ENCODE measurements around the gene MLLT3.

The MLLT3 gene

GRCh38 chr9:20349568-20349967 is 272.7 kb downstream of the MLLT3 start:
- no peaks in the 10 kb centered on the region for H3K79me2 ChIP-seq (ENCODE audit: low read length)
- H4K20me1 ChIP-seq (ENCODE audit: insufficient read depth, low read length): no peaks in the 10 kb centered on the region
- no peaks in the 10 kb centered on the region for H3K9me3 ChIP-seq (replicated peaks; ENCODE audit: insufficient read depth, low read length)
- H3K27me3 ChIP-seq (replicated peaks; ENCODE audit: insufficient read depth, low read length): no peaks in the 10 kb centered on the region
- H2AFZ ChIP-seq (ENCODE audit: low read length): no peak overlapping the region
- H3F3A ChIP-seq (ENCODE audit: insufficient read depth, low read length): peaks cover 10% of the 10 kb centered on the region
- no peak overlapping the region for H3K27ac ChIP-seq (ENCODE audit: low read length)
- no peak for TF ChIP-seq EZH2 (optimal IDR thresholded peaks at IDR 0.05; ENCODE audit: low read depth, low read length)
- TF ChIP-seq CTCF (IDR thresholded peaks at IDR 0.05; ENCODE audit: low read length): no peak
- no peak for TF ChIP-seq EZH2phosphoT487 (IDR thresholded peaks at IDR 0.05; ENCODE audit: low read length)
- peaks cover 12% of the 10 kb centered on the region for H3K4me1 ChIP-seq (ENCODE audit: low read length)
- H3K4me2 ChIP-seq (ENCODE audit: low read depth, low read length): no peak overlapping the region
- no peaks in the 10 kb centered on the region for H3K9me2 ChIP-seq (replicated peaks; ENCODE audit: insufficient read depth, low read length)
- DNase-seq: no peak
- no peak overlapping the region for H3K4me3 ChIP-seq (ENCODE audit: low read length)
- no peaks in the 10 kb centered on the region for H3K36me3 ChIP-seq (replicated peaks; ENCODE audit: insufficient read depth, low read length)
- no peak overlapping the region for H3K9ac ChIP-seq (ENCODE audit: low read length)

GRCh38 chr9:20343325-20343724 is 279.0 kb downstream of the MLLT3 start:
- Histone ChIP-seq H3K36me3 (replicated peaks; ENCODE audit: insufficient read depth, low read length) (no peaks in the 10 kb centered on the region), H3K79me2 (ENCODE audit: low read length) (no peaks in the 10 kb centered on the region), H3K9me2 (replicated peaks; ENCODE audit: insufficient read depth, low read length) (no peaks in the 10 kb centered on the region), H4K20me1 (ENCODE audit: insufficient read depth, low read length) (no peaks in the 10 kb centered on the region), H3K27me3 (replicated peaks; ENCODE audit: insufficient read depth, low read length) (no peaks in the 10 kb centered on the region), H3K9ac (ENCODE audit: low read length) (no peak overlapping the region), H3K4me2 (ENCODE audit: low read depth, low read length) (no peak overlapping the region), H3K9me3 (replicated peaks; ENCODE audit: insufficient read depth, low read length) (no peaks in the 10 kb centered on the region), H2AFZ (ENCODE audit: low read length) (no peak overlapping the region), H3F3A (ENCODE audit: insufficient read depth, low read length) (no peaks in the 10 kb centered on the region), H3K27ac (ENCODE audit: low read length) (no peak overlapping the region), H3K4me1 (ENCODE audit: low read length) (no peaks in the 10 kb centered on the region), H3K4me3 (ENCODE audit: low read length) (no peak overlapping the region)
- no peak for DNase-seq
- TF ChIP-seq CTCF (IDR thresholded peaks at IDR 0.05; ENCODE audit: low read length): no peak
- no peak for TF ChIP-seq EZH2 (optimal IDR thresholded peaks at IDR 0.05; ENCODE audit: low read depth, low read length)
- TF ChIP-seq EZH2phosphoT487 (IDR thresholded peaks at IDR 0.05; ENCODE audit: low read length): no peak

GRCh38 chr9:20340511-20340861 is 281.8 kb downstream of the MLLT3 start:
- Histone ChIP-seq H3K36me3 (replicated peaks; ENCODE audit: insufficient read depth, low read length) (no peaks in the 10 kb centered on the region), H2AFZ (ENCODE audit: low read length) (no peak overlapping the region), H3F3A (ENCODE audit: insufficient read depth, low read length) (no peaks in the 10 kb centered on the region), H3K4me2 (ENCODE audit: low read depth, low read length) (no peak overlapping the region), H3K9me2 (replicated peaks; ENCODE audit: insufficient read depth, low read length) (no peaks in the 10 kb centered on the region), H3K9ac (ENCODE audit: low read length) (no peak overlapping the region), H3K27ac (ENCODE audit: low read length) (no peak overlapping the region), H3K4me1 (ENCODE audit: low read length) (no peaks in the 10 kb centered on the region), H3K27me3 (replicated peaks; ENCODE audit: insufficient read depth, low read length) (no peaks in the 10 kb centered on the region), H4K20me1 (ENCODE audit: insufficient read depth, low read length) (no peaks in the 10 kb centered on the region), H3K79me2 (ENCODE audit: low read length) (no peaks in the 10 kb centered on the region), H3K4me3 (ENCODE audit: low read length) (no peak overlapping the region), H3K9me3 (replicated peaks; ENCODE audit: insufficient read depth, low read length) (no peaks in the 10 kb centered on the region)
- no peak for TF ChIP-seq CTCF (IDR thresholded peaks at IDR 0.05; ENCODE audit: low read length)
- TF ChIP-seq EZH2phosphoT487 (IDR thresholded peaks at IDR 0.05; ENCODE audit: low read length): no peak
- TF ChIP-seq EZH2 (optimal IDR thresholded peaks at IDR 0.05; ENCODE audit: low read depth, low read length): no peak
- DNase-seq: no peak

All from MM.1S (cell line).